ENCODE measurements around the gene THBD. TPM values are rescaled to one million over a fixed set of nuclear protein-coding genes. Genes with fewer than 3 reads are reported as not detected.

Gene THBD
- total RNA-seq, 1 experiment from 2014 or later = 0.28 TPM

DNA sequence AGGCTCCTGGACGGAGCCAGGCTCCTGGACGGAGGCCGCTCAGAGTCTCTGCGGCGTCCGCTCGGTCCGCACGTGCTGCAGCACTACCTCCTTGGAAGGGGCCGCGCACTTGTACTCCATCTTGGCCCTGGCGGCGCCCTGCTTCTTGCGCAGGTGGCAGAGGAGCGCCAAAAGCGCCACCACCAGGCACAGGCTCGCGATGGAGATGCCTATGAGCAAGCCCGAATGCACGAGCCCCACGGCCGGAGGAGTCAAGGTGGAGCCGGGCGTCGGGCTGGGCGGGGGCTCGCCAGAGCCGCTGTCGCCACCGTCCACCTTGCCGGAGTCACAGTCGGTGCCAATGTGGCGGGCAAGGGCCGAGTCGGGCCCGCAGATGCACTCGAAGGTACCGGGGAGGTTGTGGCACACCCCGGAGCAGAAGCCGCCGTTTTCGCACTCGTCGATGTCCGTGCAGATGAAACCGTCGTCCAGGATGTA is 1.7 kb downstream of the THBD start:
- Histone ChIP-seq H3K27ac (ENCODE audit: insufficient read length, low read depth, low read length) (no peak overlapping the region), H3K9me3 (ENCODE audit: control insufficient read depth, low read depth, low read length) (no peaks in the 10 kb centered on the region), H3K27me3 (ENCODE audit: insufficient read depth, low read length) (peaks cover 26% of the 10 kb centered on the region; the same call in 1 of the 2 replicates), H4K91ac (ENCODE audit: insufficient read length, low read depth, low read length) (no peak overlapping the region), H4K8ac (replicated peaks; ENCODE audit: insufficient read length, low read depth, low read length) (no peak overlapping the region), H3K9ac (ENCODE audit: extremely low read depth, insufficient read length, low read length) (no peak overlapping the region), H3K4me2 (ENCODE audit: insufficient read depth, insufficient read length, low read length) (peak overlapping the region; percentile 66), H3K23me2 (ENCODE audit: insufficient read length, low read depth, low read length, poor library complexity, severe bottlenecking) (peaks cover 24% of the 10 kb centered on the region), H3K18ac (ENCODE audit: insufficient read length, low read depth, low read length) (no peak overlapping the region), H2BK12ac (ENCODE audit: insufficient read length, low read depth, low read length) (no peak overlapping the region), H4K5ac (ENCODE audit: insufficient read length, low read depth, low read length) (no peak overlapping the region), H2BK15ac (ENCODE audit: low read depth, low read length) (no peak overlapping the region), H4K20me1 (ENCODE audit: control insufficient read depth, insufficient read depth, insufficient read length) (no peaks in the 10 kb centered on the region), H2AK5ac (ENCODE audit: insufficient read length, low read length) (no peak overlapping the region), H3K4me1 (ENCODE audit: insufficient read depth, low read length) (peaks cover 8% of the 10 kb centered on the region; the same call in 1 of the 2 replicates), H3K79me1 (ENCODE audit: insufficient read depth, low read depth, low read length, poor library complexity, severe bottlenecking) (no peaks in the 10 kb centered on the region), H2BK120ac (ENCODE audit: low read depth, low read length, poor library complexity, severe bottlenecking) (no peak overlapping the region), H2BK5ac (ENCODE audit: insufficient read length, low read length) (no peak overlapping the region), H2BK20ac (ENCODE audit: low read depth, low read length, poor library complexity, severe bottlenecking) (no peak overlapping the region), H3K56ac (ENCODE audit: insufficient read length, low read depth, low read length) (no peak overlapping the region), H3K14ac (ENCODE audit: insufficient read depth, low read length) (no peak overlapping the region), H2AFZ (ENCODE audit: low read length) (no peak overlapping the region), H3K4ac (ENCODE audit: low read depth, low read length) (no peak overlapping the region), H3K23ac (ENCODE audit: insufficient read length, low read depth, low read length) (no peak overlapping the region), H3K79me2 (ENCODE audit: insufficient read depth, low read length) (no peaks in the 10 kb centered on the region), H3T11ph (ENCODE audit: low read length) (no peak overlapping the region)
- TF ChIP-seq, protein P1, sequence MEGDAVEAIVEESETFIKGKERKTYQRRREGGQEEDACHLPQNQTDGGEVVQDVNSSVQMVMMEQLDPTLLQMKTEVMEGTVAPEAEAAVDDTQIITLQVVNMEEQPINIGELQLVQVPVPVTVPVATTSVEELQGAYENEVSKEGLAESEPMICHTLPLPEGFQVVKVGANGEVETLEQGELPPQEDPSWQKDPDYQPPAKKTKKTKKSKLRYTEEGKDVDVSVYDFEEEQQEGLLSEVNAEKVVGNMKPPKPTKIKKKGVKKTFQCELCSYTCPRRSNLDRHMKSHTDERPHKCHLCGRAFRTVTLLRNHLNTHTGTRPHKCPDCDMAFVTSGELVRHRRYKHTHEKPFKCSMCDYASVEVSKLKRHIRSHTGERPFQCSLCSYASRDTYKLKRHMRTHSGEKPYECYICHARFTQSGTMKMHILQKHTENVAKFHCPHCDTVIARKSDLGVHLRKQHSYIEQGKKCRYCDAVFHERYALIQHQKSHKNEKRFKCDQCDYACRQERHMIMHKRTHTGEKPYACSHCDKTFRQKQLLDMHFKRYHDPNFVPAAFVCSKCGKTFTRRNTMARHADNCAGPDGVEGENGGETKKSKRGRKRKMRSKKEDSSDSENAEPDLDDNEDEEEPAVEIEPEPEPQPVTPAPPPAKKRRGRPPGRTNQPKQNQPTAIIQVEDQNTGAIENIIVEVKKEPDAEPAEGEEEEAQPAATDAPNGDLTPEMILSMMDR (conservative IDR thresholded peaks at IDR 0.05) = peak; percentile 12; the same call in 1 of the 3 replicates
- H3K4me1 Mint-ChIP-seq = peaks cover 30 to 42% of the 10 kb centered on the region in 2 experiments
- DNase-seq = peak; percentile 74
- peaks cover 2 to 4% of the 10 kb centered on the region in 2 experiments; a peak in 2 of 5 replicates for H3K9me3 Mint-ChIP-seq
- H3K27me3 Mint-ChIP-seq (ENCODE audit: low read depth) = peaks cover 100% of the 10 kb centered on the region
- peaks cover 0 to 3% (median 1%) of the 10 kb centered on the region in 3 experiments; a peak in 2 of 7 replicates for H3K36me3 Mint-ChIP-seq (ENCODE audit: insufficient read depth in 1 of 3, low read depth in 3 of 3)
- no CpG with 5 or more reads among the region's 47 CpGs for WGBS (ENCODE audit: extremely low coverage, insufficient read length, low lambda C conversion rate)
- no peak overlapping the region for H3K27ac Mint-ChIP-seq
- H3K4me3 Mint-ChIP-seq = no peak overlapping the region
